Stimulated activated CD4-positive, alpha-beta T cell treated with anti-CD3 and anti-CD28 coated beads, Interleukin-15, amount 100 ng/mL, for 48 hours (primary cell): ENCODE data around the gene LDLRAD4.

ENCODE experiments used
- DNase-seq, 2 donors: peaks; one replicate each; pipeline ENCODE4 v3.0.0-alpha.2; 2020; ENCODE audit warnings: low read depth in 2 of 2

LDLRAD4 gene

DNA sequence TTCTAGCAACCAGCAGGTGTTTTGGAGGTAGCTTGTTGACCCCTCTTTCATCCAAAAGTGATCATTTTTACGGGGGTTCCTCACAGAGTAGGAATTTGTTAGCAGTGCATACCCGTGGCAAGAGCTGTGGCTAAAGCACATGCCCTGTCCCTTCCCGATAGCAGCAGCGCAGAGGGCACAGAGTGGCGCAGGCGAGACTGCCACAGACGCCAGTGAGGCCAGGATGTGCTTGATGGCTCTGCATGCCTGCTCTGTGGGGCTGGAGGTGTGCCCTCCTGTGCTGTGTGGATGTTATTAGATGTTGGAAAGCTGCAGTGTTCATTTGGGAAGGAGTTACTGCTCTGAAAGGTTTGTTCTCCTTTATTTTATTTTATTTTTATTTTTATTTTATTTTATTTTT is 354.2 kb downstream of the LDLRAD4 start:
- DNase-seq = no peak

DNA sequence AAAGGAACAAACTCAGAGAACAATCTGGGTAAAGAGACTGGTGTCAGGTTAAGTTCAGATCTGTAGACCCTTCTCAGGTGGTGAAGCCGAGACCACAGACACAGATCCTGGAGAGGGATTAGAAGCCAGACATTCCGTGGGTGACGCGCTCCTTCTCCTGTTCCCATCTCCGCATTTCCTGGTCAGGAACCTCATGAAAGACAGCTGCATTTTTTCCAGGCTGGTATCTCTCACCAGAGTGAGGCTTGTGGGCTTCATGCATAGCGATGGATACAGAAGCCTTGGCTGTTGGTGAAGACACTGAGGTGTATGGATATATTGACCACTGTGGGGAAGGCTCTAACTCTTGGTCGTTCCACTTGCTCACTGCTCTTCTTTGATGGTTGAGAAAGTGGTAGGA is 355.2 kb downstream of the LDLRAD4 start:
- no peak for DNase-seq

DNA sequence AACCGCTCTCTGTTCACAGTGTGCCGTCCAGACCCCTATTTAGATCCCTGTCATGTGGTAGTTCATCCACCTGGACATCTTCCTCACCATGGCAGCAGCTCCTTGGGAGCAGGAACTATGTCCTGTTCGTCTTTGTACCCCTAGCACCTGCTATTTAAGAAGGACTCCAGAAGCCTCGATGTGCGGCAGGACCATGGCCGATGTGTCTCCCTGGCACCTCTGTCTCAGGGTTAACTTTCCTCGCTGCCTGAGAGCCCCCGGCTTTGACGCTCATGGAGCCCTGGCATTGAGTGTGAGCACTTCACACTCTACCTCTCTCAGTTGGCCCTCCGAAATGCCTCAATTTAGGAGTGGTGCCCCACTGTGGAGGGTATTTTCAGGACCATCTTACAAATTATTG is 355.8 kb downstream of the LDLRAD4 start:
- no peak for DNase-seq

DNA sequence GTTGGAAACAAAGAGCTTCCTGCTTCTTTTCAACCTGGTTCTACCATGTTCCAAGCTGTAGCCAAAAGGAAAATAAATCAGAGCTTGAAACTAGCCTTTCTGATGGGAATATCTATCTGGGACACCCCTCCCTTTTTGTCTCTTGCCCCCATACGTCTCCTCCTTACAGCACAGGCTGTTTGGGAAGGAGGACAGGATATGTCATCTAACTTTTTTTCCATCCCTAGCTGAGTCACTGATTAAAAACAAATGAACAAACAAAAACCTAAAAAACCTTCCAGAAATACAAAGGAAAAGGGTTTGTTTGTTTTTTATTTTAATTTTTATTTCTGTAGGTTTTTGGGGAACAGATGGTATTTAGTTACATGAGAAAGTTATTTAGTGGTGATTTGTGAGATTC is 356.2 kb downstream of the LDLRAD4 start:
- DNase-seq = no peak

DNA sequence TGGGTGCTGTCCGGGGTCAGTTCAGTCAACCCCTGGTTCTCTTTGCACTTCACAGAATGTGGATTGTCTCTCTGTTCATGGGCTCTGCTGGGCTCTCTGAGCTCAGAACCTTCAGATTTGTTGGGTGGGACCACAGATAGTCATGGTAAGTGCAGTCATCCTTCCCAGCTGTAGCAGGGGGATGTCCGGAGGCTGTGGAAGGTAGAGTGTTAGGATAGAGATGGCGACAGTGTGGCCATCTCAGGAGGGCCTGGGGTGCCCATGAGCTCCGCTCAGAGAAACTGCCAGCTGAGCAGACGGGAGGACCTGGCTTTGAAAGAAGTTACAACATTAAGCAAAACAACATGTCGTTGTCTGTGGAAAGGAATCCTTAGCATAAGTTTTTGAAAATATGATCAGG is 358.0 kb downstream of the LDLRAD4 start:
- DNase-seq = no peak

DNA sequence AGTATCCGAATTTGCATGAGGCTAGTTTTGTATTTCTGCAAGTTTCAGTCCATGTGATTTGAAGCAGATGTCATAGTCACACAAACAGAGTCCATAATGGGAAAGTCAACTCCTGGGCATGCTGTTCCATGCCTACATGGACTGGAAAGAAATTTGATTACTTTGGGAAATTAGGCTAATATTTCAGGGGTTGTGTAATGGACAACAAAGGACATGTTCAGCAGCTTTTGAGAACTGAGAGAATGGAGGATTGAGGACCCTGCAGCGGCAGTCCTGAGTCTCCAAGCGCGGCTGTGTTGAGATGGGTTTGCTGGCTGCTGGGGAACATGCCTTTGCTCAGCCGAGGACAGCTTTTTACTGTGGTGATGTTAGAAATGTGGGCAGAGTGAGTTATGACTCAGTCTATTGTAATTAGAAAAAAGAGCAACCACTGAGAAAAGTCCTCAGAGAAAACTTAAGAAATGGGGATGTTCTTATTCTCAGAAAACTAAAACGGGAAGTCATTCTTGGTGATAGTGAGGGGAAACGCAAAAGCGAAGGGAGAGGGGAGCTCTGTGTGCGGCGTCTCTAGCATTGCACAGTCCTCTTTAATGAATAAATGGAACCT is 358.6 kb downstream of the LDLRAD4 start:
- peak; percentile 34 to 51 for DNase-seq

DNA sequence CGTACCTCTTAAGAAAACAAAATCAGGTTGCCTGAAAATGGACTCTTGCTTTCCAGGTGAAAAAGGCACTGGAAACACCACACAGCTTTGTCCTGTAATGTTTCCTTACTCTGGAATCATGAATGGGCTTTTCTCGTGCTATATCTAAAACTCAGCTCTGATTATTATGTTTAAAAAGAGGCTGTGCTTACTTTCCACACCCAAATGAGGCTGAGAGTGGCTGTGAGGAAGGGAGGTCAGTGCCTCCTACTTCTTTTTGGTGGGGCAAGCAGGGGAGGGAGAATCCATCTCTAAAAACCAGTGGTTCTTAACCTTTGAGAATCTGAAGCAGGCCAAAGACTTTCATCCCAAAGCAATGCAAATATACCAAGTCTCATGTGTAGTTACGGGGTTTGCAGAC is 359.2 kb downstream of the LDLRAD4 start:
- no peak for DNase-seq

DNA sequence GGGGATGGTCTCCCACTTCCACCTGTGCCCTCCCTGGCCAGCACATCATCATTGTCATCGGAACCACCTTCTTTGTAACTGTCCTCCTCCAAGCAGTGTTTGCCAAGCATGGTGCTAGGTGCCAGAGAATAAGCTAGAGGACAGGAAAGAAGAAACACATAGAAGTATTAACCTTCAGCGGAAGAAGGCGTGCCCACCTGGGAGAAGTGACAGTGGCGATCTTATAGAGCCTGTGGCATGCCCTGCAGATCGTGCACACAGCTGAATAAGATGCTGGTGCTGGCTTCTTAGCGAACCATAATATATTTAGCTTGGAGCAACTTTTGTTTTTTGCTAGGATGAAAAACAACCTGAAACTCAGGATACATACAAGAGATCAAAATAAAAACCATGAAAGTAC is 359.8 kb downstream of the LDLRAD4 start:
- DNase-seq = no peak

DNA sequence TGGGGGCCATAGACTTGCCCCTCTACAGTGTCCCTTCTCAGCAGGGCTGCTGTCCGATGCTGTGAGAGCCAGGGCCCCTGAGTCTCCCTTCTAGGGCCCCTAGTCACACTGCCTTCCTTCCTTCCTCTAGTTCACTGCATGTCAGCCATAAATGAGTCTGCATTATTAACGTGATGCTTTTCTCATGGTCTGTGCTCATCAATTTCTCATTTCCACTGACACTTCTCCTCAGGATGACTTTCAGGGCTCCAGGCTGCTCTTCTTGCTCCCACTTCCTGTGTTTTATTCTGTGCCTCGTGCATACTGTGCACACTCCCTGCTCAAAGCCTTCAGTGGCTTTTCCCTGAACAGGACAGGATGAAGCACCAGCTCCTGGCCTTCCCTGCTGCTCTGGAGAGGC is 361.3 kb downstream of the LDLRAD4 start:
- no peak for DNase-seq

DNA sequence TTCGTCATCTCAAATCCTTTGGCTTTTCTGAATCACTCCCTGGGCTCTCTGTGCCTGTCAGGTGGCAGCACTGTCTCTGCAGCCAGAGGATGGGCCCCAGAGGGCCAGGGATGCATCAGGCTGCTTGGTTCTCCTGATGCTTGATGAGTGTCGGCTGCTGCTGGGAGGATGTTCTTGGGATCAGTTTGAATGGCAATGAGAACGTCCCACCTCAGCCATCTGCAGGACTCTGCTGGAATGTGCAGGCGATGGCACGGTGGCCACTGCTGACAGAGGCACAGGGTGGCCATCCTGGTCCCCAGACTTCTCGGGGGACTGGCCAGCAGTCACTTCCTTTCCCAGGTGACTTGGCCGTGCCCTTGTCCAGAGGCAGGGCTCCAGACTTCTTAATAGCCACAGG is 361.8 kb downstream of the LDLRAD4 start:
- no peak for DNase-seq

DNA sequence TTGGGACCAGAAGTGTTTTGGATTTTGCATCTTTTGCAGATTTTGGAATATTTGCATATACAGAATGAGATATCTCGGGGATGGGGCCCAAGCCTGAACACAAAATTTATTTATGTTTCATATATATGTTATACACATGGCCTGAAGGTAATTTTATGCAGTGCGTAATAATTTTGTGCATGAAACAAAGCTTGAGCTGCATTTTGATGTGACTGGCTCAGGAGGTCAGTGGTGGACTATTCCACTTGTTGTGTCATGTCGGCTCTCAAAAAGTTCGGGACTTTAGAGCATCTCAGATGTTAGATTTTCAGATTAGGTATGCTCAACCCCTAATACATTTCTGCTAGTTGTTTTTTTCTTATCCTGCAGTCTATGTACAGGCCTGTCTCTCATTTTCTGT is 362.4 kb downstream of the LDLRAD4 start:
- no peak for DNase-seq

DNA sequence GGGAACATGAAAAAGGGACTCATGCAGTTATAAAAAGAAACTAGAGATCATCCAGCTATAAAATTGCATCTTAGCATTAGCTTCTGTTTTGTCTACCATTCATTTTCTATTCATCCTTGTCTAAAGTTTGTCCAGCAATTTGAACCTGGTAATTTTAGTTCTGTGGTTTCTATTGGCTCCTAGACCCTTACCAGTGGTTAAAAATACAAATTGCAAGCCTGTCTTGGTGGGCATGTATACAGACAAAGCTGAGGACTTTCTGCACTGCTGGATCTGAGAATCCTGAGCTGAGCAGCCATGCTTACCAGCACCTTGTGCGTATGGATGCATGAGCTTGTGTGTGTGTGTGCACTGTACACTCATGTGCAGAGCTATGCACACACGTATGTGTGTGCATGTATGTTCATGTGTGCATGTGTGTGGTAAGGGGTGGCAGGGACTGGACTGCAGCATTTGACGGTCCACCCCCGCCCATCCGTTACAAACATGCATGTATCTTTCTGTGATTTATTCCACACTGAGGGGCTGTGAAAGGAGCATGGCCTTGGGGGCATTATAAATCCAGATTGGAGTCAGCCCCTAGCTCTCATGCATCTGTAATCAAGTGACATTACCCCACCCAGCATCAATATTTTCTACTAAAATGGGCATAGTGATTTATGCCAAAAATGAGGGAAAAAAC is 363.1 kb downstream of the LDLRAD4 start:
- DNase-seq = no peak

DNA sequence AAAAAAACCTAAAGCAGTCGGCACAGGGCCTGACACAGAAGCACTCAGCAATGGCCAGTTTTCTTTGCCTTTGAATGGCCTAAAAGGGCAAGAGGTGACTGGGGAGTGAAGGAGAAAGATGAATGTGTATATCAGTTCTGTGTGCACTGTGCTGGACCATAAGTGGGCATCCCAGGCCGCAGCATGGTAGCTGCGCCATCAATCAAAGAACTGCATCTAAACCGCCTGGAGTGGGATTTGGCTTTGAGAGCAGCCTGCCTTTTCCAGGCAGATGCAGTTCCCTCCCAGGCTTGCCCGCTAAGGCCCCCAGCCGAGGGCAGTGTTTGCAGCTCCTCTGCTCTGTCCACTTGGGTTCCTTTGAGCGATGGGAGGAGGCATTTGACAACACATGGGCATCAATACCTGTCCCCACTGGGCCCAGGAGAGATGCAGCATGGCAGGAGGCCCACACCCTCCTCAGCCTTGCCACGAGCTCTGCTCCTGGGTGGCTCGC is 363.7 kb downstream of the LDLRAD4 start:
- no peak for DNase-seq

DNA sequence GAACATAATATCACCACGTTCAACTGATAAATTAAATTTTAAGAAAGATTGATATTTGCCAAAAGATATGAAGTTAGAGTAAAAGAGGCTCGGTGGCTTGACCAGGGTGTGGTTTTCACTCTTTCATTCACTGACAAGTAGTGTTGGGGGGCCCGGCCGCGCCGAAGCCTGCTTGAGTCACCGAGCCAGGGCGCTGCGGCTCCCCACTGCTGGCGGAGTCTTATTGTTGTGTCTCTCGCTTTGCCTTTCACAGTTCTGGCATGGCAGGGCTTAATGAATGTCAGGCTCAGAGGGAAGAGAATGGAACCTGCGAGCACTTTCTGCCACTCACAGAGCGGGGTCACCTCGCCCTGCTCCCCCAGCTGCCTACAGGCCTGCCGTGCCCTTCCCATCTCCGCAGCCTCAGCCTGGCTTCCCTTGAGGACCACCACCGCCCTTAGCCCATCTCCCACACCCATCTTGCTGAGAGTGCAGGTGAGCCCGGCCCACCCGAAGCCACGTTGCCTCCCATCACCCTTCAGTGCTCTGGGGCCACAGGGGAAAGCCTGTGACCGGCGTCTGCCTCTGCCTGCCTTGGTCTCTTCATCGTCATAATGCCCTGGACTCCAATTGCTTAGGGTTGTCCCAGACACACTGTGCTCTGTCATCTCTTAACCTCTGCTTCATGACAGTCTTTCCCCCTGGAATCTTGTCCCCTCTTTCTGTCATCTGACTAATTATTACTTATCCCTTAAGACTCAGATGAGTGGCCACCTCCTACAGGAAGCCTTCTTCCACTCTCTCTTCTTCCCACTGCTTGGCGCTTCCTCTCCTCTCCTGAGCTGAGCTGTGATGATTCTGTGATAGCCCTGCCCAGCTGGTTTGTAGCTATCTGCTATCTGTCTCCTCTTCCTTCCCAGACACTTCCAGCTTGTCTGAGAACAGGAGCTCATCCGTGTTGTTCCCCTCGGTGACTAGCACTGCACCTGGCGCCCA is 365.3 kb downstream of the LDLRAD4 start:
- no peak for DNase-seq

DNA sequence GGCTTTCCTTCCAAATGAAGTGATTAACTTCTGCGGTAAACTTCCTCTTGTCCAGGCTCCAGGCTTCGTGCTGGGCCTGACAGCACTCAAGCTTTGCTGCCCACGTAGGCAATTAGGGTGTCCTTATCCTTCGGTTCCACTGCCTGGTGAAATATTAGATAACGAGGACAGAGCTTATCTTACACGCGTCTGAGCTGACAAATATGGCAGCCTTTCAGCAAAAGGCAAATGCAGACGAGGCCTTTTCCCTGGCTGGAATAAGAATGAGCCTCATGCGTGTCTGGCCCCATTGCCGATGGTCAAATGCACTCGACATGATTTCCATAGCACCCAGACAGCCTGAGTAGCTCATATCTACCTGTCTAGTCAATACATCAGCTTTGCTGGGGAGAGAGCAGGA is 366.3 kb downstream of the LDLRAD4 start:
- no peak for DNase-seq

DNA sequence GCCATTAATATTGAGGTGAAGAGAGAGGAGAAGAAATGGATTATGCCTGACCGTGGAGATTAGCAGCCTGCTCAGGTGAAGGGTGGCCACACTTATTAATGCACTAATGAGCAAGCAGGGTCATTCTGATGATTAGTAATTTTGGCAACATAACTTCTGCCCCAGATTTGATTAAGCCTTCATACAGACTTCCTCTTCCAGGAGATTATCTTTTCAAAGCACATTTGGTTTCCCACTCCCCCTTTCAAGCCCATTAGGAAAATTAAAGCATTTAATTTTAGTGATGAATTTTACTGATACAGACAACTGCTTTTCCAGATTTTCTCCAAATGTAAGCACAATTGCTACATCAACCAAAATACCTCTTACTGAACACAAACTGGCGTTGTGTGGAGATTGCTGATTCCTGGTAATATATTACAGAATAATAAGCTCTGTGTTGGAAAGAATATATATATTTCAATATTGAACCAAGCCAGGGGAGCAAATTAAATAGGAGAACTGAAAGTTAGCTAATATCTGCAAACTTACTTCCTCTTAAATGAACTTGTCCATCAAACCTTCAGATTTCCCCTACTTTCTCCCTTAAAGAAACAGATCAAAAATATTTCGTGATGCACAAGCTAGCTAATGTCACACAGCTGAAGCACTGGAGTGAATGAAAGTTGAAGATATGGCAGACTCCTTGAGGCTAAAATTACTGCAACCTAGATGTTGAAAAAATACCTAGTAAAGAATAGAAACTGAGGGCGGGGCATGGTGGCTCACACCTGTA is 367.0 kb downstream of the LDLRAD4 start:
- DNase-seq = no peak

DNA sequence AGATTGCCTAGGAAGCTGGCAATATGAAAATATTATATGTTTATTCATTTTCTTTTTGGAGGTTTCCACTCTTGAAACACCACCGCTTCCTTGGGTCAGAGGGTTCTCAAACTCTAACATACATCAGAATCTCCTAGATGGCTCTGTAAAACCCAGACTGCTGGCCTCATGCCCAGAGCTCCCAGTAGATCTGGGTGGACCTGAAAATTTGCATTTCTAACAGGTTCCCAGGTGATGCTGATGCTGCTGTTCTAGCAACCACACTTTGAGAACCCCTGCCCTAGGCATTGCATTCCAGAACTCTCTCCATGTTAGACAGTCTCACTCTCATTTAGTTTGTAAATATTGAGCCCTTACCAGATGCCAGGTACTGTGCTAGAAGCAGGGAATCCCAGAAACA is 368.4 kb downstream of the LDLRAD4 start:
- DNase-seq = no peak

DNA sequence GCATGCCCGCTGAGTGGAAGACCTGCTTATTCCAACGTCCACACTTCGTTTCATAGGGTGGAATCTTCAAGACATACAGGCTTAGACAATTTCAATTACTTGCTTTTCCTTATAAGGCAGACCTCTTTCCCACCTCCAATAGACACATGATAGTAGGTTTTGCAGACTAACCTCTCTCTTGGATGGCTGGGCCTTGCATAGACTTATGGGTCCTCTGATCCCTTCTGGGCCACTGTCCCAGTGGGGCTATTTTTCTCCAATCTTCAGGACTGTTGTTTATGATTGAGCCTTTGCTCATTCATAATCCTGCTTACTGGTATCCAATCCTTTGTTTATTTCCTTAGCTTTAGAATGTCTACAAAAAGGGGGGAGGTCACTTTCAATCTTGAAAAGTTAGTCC is 368.9 kb downstream of the LDLRAD4 start:
- no peak for DNase-seq

DNA sequence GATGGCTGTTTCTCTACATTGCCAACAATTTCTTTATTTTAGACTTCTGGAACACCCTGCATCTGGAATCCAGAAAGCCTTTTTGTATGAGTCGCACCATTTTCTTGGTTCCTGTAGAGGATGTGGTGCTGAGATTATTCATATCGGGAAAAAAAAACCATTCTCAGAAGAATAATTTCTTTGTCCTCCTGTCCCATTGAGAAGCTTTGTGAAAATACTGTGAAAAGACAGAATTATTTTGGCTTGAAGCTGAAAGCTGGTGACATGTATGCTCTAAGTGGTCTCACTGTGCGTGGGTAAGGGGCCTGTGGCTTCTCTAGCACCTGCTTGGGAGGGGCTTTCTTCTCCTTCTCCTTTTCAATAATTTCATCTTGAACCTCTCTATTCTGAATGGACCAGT is 369.4 kb downstream of the LDLRAD4 start:
- DNase-seq = no peak

DNA sequence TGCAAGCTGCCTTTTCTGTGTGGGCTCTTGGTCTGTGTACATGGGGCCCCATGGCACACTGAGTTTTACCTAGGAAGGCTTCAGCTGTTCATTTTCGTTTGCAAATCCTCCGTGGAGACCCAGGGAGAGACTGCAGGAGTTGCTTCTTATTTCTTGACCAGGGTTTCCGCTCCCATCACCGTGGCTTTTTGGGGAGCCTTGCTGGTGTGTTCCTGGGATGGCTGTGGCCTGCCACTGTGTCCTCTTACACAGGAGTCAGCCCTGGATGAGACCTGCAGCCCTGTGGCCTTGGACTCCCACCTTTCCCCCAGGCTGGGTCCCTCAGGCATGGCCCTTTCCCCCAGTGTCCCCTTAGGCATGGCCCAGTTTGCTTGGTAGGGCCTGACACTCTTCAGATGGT is 370.8 kb downstream of the LDLRAD4 start:
- no peak for DNase-seq

DNA sequence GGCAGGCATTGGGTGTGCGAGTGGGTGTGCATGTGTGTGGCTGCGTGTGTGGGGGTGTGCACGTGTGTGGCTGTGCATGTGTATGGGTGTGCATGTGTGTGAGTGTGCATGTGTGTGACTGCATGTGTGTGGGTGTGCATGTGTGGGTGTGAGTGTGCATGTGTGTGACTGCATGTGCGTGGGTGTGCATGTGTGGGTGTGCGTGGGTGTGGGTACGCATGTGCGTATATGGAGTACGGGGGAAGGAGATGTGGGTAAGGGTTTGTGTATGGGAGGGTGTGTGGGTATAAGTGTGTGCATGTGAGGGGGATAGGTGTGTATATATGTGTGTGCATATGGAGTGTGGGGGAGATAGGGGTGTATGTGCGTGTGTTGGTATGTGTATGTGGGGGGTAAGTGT is 371.4 kb downstream of the LDLRAD4 start:
- no peak for DNase-seq

DNA sequence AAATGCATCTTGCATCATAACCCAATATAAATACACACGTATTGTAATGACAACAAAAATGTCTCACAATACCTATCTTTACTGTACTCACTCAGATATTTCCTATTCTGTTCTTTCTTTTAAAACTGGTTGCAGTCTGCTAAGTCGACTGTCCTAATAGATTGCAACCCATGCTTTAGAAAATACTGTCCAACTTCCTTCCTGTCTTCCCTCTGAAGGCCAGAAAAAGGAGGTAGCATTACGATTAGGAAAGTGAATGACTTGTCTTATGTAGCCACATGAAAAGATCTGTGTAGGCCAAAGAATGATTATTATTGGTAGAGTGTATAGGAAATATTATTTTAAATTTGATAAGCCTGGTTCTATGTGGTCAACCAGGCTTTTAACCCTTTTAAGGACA is 373.7 kb downstream of the LDLRAD4 start:
- no peak for DNase-seq
